Neuronal stem cell (in vitro differentiated cells): ENCODE data around the gene MAST4.

ENCODE experiments used
- DNase-seq: peaks from one replicate; pipeline ENCODE4 v3.0.0-alpha.2; 2013; ENCODE audit warnings: low spot score
- H2AFZ ChIP-seq: one replicate; pipeline ENCODE4 v1.6.1; 2013; ENCODE audit warnings: mild to moderate bottlenecking, low read length, inconsistent platforms
- H2AK5ac ChIP-seq: 2 replicates; pipeline ENCODE4 v1.6.1; 2013; ENCODE audit warnings: low read depth, mild to moderate bottlenecking, inconsistent platforms, low read length, moderate library complexity, mixed read lengths
- H2BK120ac ChIP-seq: 2 replicates; pipeline ENCODE4 v1.6.1; 2013; ENCODE audit warnings: low read depth, mild to moderate bottlenecking, inconsistent platforms, low read length, moderate library complexity, mixed read lengths
- H2BK12ac ChIP-seq: one replicate; pipeline ENCODE4 v1.6.1; 2013; ENCODE audit warnings: low read length, inconsistent platforms
- H2BK15ac ChIP-seq: 2 replicates; pipeline ENCODE4 v1.6.1; 2013; ENCODE audit warnings: mild to moderate bottlenecking, low read length, inconsistent platforms, mixed read lengths
- H2BK5ac ChIP-seq: one replicate; pipeline ENCODE4 v1.6.1; 2013; ENCODE audit warnings: inconsistent platforms, mild to moderate bottlenecking, low read length, moderate library complexity
- H3K14ac ChIP-seq: one replicate; pipeline ENCODE4 v1.6.1; 2013; ENCODE audit warnings: low read length, inconsistent platforms
- H3K18ac ChIP-seq: 2 replicates; pipeline ENCODE4 v1.6.1; 2013; ENCODE audit warnings: low read length, inconsistent platforms
- H3K23ac ChIP-seq: 2 replicates; pipeline ENCODE4 v1.6.1; 2013; ENCODE audit warnings: low read depth, mild to moderate bottlenecking, mixed read lengths, low read length, inconsistent platforms; ENCODE audit not compliant: poor library complexity
- H3K27ac ChIP-seq: replicated peaks from 3 replicates; pipeline ENCODE4 v1.5.1; 2013; ENCODE audit warnings: low read length, inconsistent platforms
- H3K27me3 ChIP-seq, 3 experiments: 2 replicates each; pipeline ENCODE4 v1.6.1; 2013; ENCODE audit warnings: low read length in 3 of 3, mild to moderate bottlenecking in 2 of 3, inconsistent platforms in 1 of 3, low read depth in 1 of 3, mixed read lengths in 1 of 3, moderate library complexity in 1 of 3; ENCODE audit not compliant: control insufficient read depth in 3 of 3, insufficient read depth in 3 of 3
- H3K36me3 ChIP-seq, 2 donors: replicated peaks in 1 of 2; 2 replicates each; pipeline ENCODE4 v1.6.1; 2013; ENCODE audit warnings: low read length in 2 of 2; ENCODE audit not compliant: control insufficient read depth in 2 of 2, insufficient read depth in 2 of 2
- H3K4ac ChIP-seq: 2 replicates; pipeline ENCODE4 v1.6.1; 2013; ENCODE audit warnings: inconsistent platforms, mild to moderate bottlenecking, low read length, moderate library complexity
- H3K4me1 ChIP-seq, 2 donors: 1 replicate in 1 of 2; 2 replicates in 1 of 2; pipeline ENCODE4 v1.6.1; 2013; ENCODE audit warnings: low read length in 2 of 2, low read depth in 1 of 2; ENCODE audit not compliant: control insufficient read depth in 2 of 2, insufficient read depth in 1 of 2
- H3K4me2 ChIP-seq: one replicate; pipeline ENCODE4 v1.6.1; 2013; ENCODE audit warnings: mild to moderate bottlenecking, low read length, inconsistent platforms; ENCODE audit not compliant: insufficient read depth, poor library complexity, severe bottlenecking
- H3K4me3 ChIP-seq, 2 donors: 2 replicates each; pipeline ENCODE4 v1.5.1; 2013; ENCODE audit warnings: low read length in 2 of 2, mild to moderate bottlenecking in 2 of 2, inconsistent platforms in 1 of 2, moderate library complexity in 1 of 2
- H3K79me1 ChIP-seq: one replicate; pipeline ENCODE4 v1.6.1; 2013; ENCODE audit warnings: low read depth, mild to moderate bottlenecking, inconsistent platforms, low read length, moderate library complexity
- H3K9ac ChIP-seq: one replicate; pipeline ENCODE4 v1.6.1; 2013; ENCODE audit warnings: mild to moderate bottlenecking, low read depth, low read length, inconsistent platforms; ENCODE audit not compliant: poor library complexity
- H3K9me3 ChIP-seq, 2 donors: replicated peaks in 1 of 2; 2 replicates each; pipeline versions ENCODE3 to v1.6.1; 2013; ENCODE audit warnings: low read length in 2 of 2, mild to moderate bottlenecking in 2 of 2, inconsistent platforms in 1 of 2, low read depth in 1 of 2, mixed read lengths in 1 of 2, moderate library complexity in 1 of 2; ENCODE audit not compliant: control insufficient read depth in 2 of 2, insufficient read depth in 1 of 2
- H4K8ac ChIP-seq: one replicate; pipeline ENCODE4 v1.6.1; 2013; ENCODE audit warnings: low read depth, mild to moderate bottlenecking, inconsistent platforms, low read length, moderate library complexity
- H4K91ac ChIP-seq: one replicate; pipeline ENCODE4 v1.6.1; 2013; ENCODE audit warnings: low read length, low read depth, mild to moderate bottlenecking, inconsistent platforms; ENCODE audit not compliant: poor library complexity
- WGBS, 2 donors: extraction: QIAGEN DNeasy Blood & Tissue Kit; methylation state at CpG; one replicate each; pipeline ENCODE4 v1.1.7; 2013; ENCODE audit warnings: missing lambda C conversion rate in 2 of 2, mixed read lengths in 1 of 2; ENCODE audit not compliant: insufficient read length in 2 of 2, insufficient replicate concordance in 1 of 2; ENCODE audit errors: extremely low coverage in 2 of 2; 5-methylcytosine and 5-hydroxymethylcytosine counted together

Gene MAST4

GRCh38 chr5:67028371-67028770, 432.2 kb downstream of the MAST4 start:
- no peak overlapping the region for H4K91ac ChIP-seq
- H3K18ac ChIP-seq, result no peak overlapping the region
- no peak overlapping the region for H4K8ac ChIP-seq
- H3K23ac ChIP-seq, result no peak overlapping the region
- H3K4me1 ChIP-seq, result peaks cover 0 to 4% of the 10 kb centered on the region in 2 donors
- no peak overlapping the region for H2BK12ac ChIP-seq
- H3K4me2 ChIP-seq, result no peak overlapping the region
- no CpG with 5 or more reads among the region's 4 CpGs for WGBS, 2 donors
- H2BK15ac ChIP-seq, result no peak overlapping the region
- DNase-seq, result no peak
- no peak overlapping the region for H2AK5ac ChIP-seq
- H2BK120ac ChIP-seq, result no peak overlapping the region
- no peaks in the 10 kb centered on the region for H3K9me3 ChIP-seq
- no peaks in the 10 kb centered on the region for H3K27me3 ChIP-seq
- H2BK5ac ChIP-seq, result no peak overlapping the region
- no peak overlapping the region for H2AFZ ChIP-seq
- H3K27ac ChIP-seq, result no peak overlapping the region
- H3K9ac ChIP-seq, result no peak overlapping the region
- H3K14ac ChIP-seq, result no peak overlapping the region
- H3K36me3 ChIP-seq, result no peaks in the 10 kb centered on the region
- no peak overlapping the region for H3K4me3 ChIP-seq
- H3K4ac ChIP-seq, result no peak overlapping the region
- no peaks in the 10 kb centered on the region for H3K79me1 ChIP-seq

- Histone ChIP-seq H3K23ac (no peak overlapping the region), H4K8ac (no peak overlapping the region), H3K4me2 (no peak overlapping the region), H3K79me1 (no peaks in the 10 kb centered on the region), H2AK5ac (no peak overlapping the region), H3K36me3 (no peaks in the 10 kb centered on the region), H3K4me1 (peaks cover 0 to 4% of the 10 kb centered on the region in 2 donors), H2BK120ac (no peak overlapping the region), H3K4me3 (no peak overlapping the region), H3K14ac (no peak overlapping the region), H3K18ac (no peak overlapping the region), H3K27me3 (no peaks in the 10 kb centered on the region), H3K4ac (no peak overlapping the region), H3K9ac (no peak overlapping the region), H2BK5ac (no peak overlapping the region), H2BK12ac (no peak overlapping the region), H3K9me3 (no peaks in the 10 kb centered on the region), H3K27ac (no peak overlapping the region), H2BK15ac (no peak overlapping the region), H2AFZ (no peak overlapping the region), H4K91ac (no peak overlapping the region)
- no peak for DNase-seq
- no CpG with 5 or more reads among the region's 4 CpGs for WGBS, 2 donors
Observed at GRCh38 chr5:67028941-67029340, 432.7 kb downstream of the MAST4 start.

GRCh38 chr5:67029481-67029880, 433.3 kb downstream of the MAST4 start:
- Histone ChIP-seq H3K36me3 (no peaks in the 10 kb centered on the region), H3K18ac (no peak overlapping the region), H4K8ac (no peak overlapping the region), H3K23ac (no peak overlapping the region), H3K9ac (no peak overlapping the region), H3K9me3 (no peaks in the 10 kb centered on the region), H3K4ac (no peak overlapping the region), H3K4me3 (no peak overlapping the region), H3K27ac (no peak overlapping the region), H3K27me3 (no peaks in the 10 kb centered on the region), H3K4me1 (peaks cover 0 to 4% of the 10 kb centered on the region in 2 donors), H2BK120ac (no peak overlapping the region), H3K79me1 (no peaks in the 10 kb centered on the region), H2BK15ac (no peak overlapping the region), H3K14ac (no peak overlapping the region), H2AK5ac (no peak overlapping the region), H4K91ac (no peak overlapping the region), H3K4me2 (no peak overlapping the region), H2AFZ (no peak overlapping the region), H2BK5ac (no peak overlapping the region), H2BK12ac (no peak overlapping the region)
- no peak for DNase-seq

GRCh38 chr5:67030289-67031056, 434.3 kb downstream of the MAST4 start:
- H3K23ac ChIP-seq, result no peak overlapping the region
- no peak overlapping the region for H3K9ac ChIP-seq
- no CpG with 5 or more reads among the region's 2 CpGs for WGBS, 2 donors
- no peak overlapping the region for H2AK5ac ChIP-seq
- DNase-seq, result no peak
- H3K4ac ChIP-seq, result no peak overlapping the region
- H3K4me3 ChIP-seq, result no peak overlapping the region
- peaks cover 0 to 4% of the 10 kb centered on the region in 2 donors for H3K4me1 ChIP-seq
- no peaks in the 10 kb centered on the region for H3K36me3 ChIP-seq
- H3K18ac ChIP-seq, result no peak overlapping the region
- H3K27me3 ChIP-seq, result no peaks in the 10 kb centered on the region
- H3K14ac ChIP-seq, result no peak overlapping the region
- no peak overlapping the region for H2BK120ac ChIP-seq
- H2AFZ ChIP-seq, result no peak overlapping the region
- no peaks in the 10 kb centered on the region for H3K9me3 ChIP-seq
- H2BK15ac ChIP-seq, result no peak overlapping the region
- no peak overlapping the region for H3K27ac ChIP-seq
- no peak overlapping the region for H2BK12ac ChIP-seq
- no peak overlapping the region for H4K8ac ChIP-seq
- H3K79me1 ChIP-seq, result no peaks in the 10 kb centered on the region
- H4K91ac ChIP-seq, result no peak overlapping the region
- no peak overlapping the region for H2BK5ac ChIP-seq
- no peak overlapping the region for H3K4me2 ChIP-seq
